GM12873 (cell line): ENCODE data around the gene SEC11A.

ENCODE experiments used
- CTCF ChIP-seq: IDR thresholded peaks from 2 replicates; pipeline ENCODE4 v1.5.1; 2012; ENCODE audit warnings: low read depth, mild to moderate bottlenecking, moderate library complexity, low read length, control low read depth; ENCODE audit not compliant: insufficient read depth; ENCODE audit errors: missing control alignments

SEC11A gene

GRCh38 chr15:84734794-84735479 lies 19.0 kb upstream of the SEC11A start:
- TF ChIP-seq CTCF: no peak

GRCh38 chr15:84731774-84732173 lies 15.8 kb upstream of the SEC11A start:
- TF ChIP-seq CTCF: no peak

GRCh38 chr15:84727429-84727828 lies 11.5 kb upstream of the SEC11A start:
- TF ChIP-seq CTCF: no peak

- TF ChIP-seq CTCF: no peak
Measured at GRCh38 chr15:84725001-84725491, 9.1 kb upstream of the SEC11A start.

- no peak for TF ChIP-seq CTCF
Measured at GRCh38 chr15:84722628-84723027, 6.7 kb upstream of the SEC11A start.

GRCh38 chr15:84721371-84721770 lies 5.4 kb upstream of the SEC11A start:
- TF ChIP-seq CTCF: no peak

- TF ChIP-seq CTCF: no peak
Measured at GRCh38 chr15:84715441-84716035, 401 bp downstream of the SEC11A start.
